ENCODE measurements around the gene ADNP2.

DNA sequence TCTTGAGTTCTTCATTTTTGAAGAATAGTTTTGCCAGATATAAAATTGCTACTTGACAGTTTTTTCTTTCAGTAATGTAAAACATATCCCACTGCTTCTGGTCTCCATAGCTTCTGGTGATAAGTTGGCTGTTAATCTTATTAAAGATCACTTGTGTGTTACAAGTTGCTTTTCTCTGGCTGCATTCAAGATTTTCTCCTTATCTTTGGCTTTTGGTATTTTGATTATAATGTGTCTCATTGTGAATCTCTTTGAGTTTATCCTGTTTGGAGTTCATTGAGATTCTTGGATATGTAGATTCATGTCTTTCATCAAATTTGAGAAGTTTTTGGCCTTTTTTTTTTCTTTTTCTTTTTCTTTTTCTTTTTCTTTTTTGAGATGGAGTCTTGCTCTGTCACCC is 20.2 kb upstream of the ADNP2 start:
- TF ChIP-seq POLR2A (IDR thresholded peaks at IDR 0.05) = no peak
- TF ChIP-seq, protein P1, sequence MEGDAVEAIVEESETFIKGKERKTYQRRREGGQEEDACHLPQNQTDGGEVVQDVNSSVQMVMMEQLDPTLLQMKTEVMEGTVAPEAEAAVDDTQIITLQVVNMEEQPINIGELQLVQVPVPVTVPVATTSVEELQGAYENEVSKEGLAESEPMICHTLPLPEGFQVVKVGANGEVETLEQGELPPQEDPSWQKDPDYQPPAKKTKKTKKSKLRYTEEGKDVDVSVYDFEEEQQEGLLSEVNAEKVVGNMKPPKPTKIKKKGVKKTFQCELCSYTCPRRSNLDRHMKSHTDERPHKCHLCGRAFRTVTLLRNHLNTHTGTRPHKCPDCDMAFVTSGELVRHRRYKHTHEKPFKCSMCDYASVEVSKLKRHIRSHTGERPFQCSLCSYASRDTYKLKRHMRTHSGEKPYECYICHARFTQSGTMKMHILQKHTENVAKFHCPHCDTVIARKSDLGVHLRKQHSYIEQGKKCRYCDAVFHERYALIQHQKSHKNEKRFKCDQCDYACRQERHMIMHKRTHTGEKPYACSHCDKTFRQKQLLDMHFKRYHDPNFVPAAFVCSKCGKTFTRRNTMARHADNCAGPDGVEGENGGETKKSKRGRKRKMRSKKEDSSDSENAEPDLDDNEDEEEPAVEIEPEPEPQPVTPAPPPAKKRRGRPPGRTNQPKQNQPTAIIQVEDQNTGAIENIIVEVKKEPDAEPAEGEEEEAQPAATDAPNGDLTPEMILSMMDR (IDR thresholded peaks at IDR 0.05) = no peak
